ENCODE results near the gene LAIR2. TPM values are rescaled to one million over a fixed set of nuclear protein-coding genes. Genes with fewer than 3 reads are reported as not detected.

Gene LAIR2
- total RNA-seq, 4 donors from 2014 or later: 3.2 TPM; not detected in 3

- TF ChIP-seq POLR2AphosphoS5 (IDR thresholded peaks at IDR 0.05) (no peak), POLR2A (IDR thresholded peaks at IDR 0.05) (no peak), CTCF (IDR thresholded peaks at IDR 0.05) (no peak), EP300 (IDR thresholded peaks at IDR 0.05; ENCODE audit: low read depth) (no peak)
- intact Hi-C loops (cut with DNase I; ENCODE audit: low total_unique reads): no loop called here
Observed at GRCh38 chr19:54530866-54531265, 28.2 kb downstream of the LAIR2 start.

GRCh38 chr19:54532528-54532927 lies 29.9 kb downstream of the LAIR2 start:
- in situ Hi-C loops (cut with MboI; ENCODE audit: low pct_ligation_motif_present in 1 of 4, low pct_unique_long_range_greater_than_20kb in 1 of 4, low sequenced_read_pairs in 3 of 4): no loop called here

More at GRCh38 chr19:54530866-54531265, 28.2 kb downstream of the LAIR2 start:
- no peak overlapping the region for H3K4me3 ChIP-seq
- no peaks in the 10 kb centered on the region for H3K4me1 ChIP-seq
- no peak overlapping the region for H3K27ac ChIP-seq
- in situ Hi-C loops (cut with MboI; ENCODE audit: low pct_ligation_motif_present in 1 of 4, low pct_unique_long_range_greater_than_20kb in 1 of 4, low sequenced_read_pairs in 3 of 4): no loop called here
- no peak for DNase-seq
- H3K36me3 ChIP-seq: no peaks in the 10 kb centered on the region
- H3K27me3 ChIP-seq: peaks cover 37% of the 10 kb centered on the region
- no peaks in the 10 kb centered on the region for H3K9me3 ChIP-seq
- 44 to 50% methylated on average over 5 of the region's 5 CpGs for WGBS, 2 donors (ENCODE audit: low coverage in 1 of 2)

GRCh38 chr19:54533476-54533875 lies 30.8 kb downstream of the LAIR2 start:
- in situ Hi-C loops (cut with MboI; ENCODE audit: low pct_ligation_motif_present in 1 of 4, low pct_unique_long_range_greater_than_20kb in 1 of 4, low sequenced_read_pairs in 3 of 4): no loop called here
- H3K27me3 ChIP-seq: peaks cover 49% of the 10 kb centered on the region
- 81% methylated on average over 8 of the region's 8 CpGs; no CpG with 5 or more reads in 1 of the 2 donors for WGBS, 2 donors (ENCODE audit: low coverage in 1 of 2)

More at GRCh38 chr19:54532528-54532927, 29.9 kb downstream of the LAIR2 start:
- no peak for TF ChIP-seq POLR2AphosphoS5 (IDR thresholded peaks at IDR 0.05)
- no peak for TF ChIP-seq CTCF (IDR thresholded peaks at IDR 0.05)
- no peak for TF ChIP-seq EP300 (IDR thresholded peaks at IDR 0.05; ENCODE audit: low read depth)
- no peak for TF ChIP-seq POLR2A (IDR thresholded peaks at IDR 0.05)
- Histone ChIP-seq H3K4me3 (no peak overlapping the region), H3K27ac (no peak overlapping the region), H3K27me3 (peaks cover 49% of the 10 kb centered on the region), H3K9me3 (no peaks in the 10 kb centered on the region), H3K36me3 (no peaks in the 10 kb centered on the region), H3K4me1 (no peaks in the 10 kb centered on the region)
- 76 to 90% methylated on average over 2 to 4 of the region's 4 CpGs for WGBS, 2 donors (ENCODE audit: low coverage in 1 of 2)
- intact Hi-C loops (cut with DNase I; ENCODE audit: low total_unique reads): no loop called here
- no peak for DNase-seq

GRCh38 chr19:54534156-54534555 lies 31.5 kb downstream of the LAIR2 start:
- WGBS, 2 donors (ENCODE audit: low coverage in 1 of 2): 69 to 88% methylated on average over 1 to 8 of the region's 8 CpGs
- Histone ChIP-seq H3K4me1 (no peaks in the 10 kb centered on the region), H3K27me3 (peaks cover 48% of the 10 kb centered on the region), H3K4me3 (no peak overlapping the region), H3K9me3 (no peaks in the 10 kb centered on the region), H3K36me3 (no peaks in the 10 kb centered on the region), H3K27ac (no peak overlapping the region)
- no peak for DNase-seq
- no peak for TF ChIP-seq POLR2AphosphoS5 (IDR thresholded peaks at IDR 0.05)
- no peak for TF ChIP-seq EP300 (IDR thresholded peaks at IDR 0.05; ENCODE audit: low read depth)
- no peak for TF ChIP-seq POLR2A (IDR thresholded peaks at IDR 0.05)
- TF ChIP-seq CTCF (IDR thresholded peaks at IDR 0.05): no peak
- intact Hi-C loops (cut with DNase I; ENCODE audit: low total_unique reads) (no loop called here), in situ Hi-C loops (cut with MboI; ENCODE audit: low pct_ligation_motif_present in 1 of 4, low pct_unique_long_range_greater_than_20kb in 1 of 4, low sequenced_read_pairs in 3 of 4) (no loop called here)

More at GRCh38 chr19:54533476-54533875, 30.8 kb downstream of the LAIR2 start:
- intact Hi-C loops (cut with DNase I; ENCODE audit: low total_unique reads): no loop called here
- H3K36me3 ChIP-seq: no peaks in the 10 kb centered on the region
- no peak for DNase-seq
- H3K4me3 ChIP-seq: no peak overlapping the region
- no peaks in the 10 kb centered on the region for H3K9me3 ChIP-seq
- no peaks in the 10 kb centered on the region for H3K4me1 ChIP-seq
- no peak overlapping the region for H3K27ac ChIP-seq
- TF ChIP-seq EP300 (IDR thresholded peaks at IDR 0.05; ENCODE audit: low read depth) (no peak), CTCF (IDR thresholded peaks at IDR 0.05) (no peak), POLR2AphosphoS5 (IDR thresholded peaks at IDR 0.05) (no peak), POLR2A (IDR thresholded peaks at IDR 0.05) (no peak)
